HG02870 (cell line): ENCODE measurements around the gene ATG9B.
"Not testable (repeated sequence)": the region's sequence is repeated elsewhere in the genome, so short reads cannot be mapped to it uniquely, and the experiment has no call there.

ENCODE experiments used
- ATAC-seq: cut with Tn5 transposase; IDR thresholded peaks from one replicate; pipeline ENCODE4 v1.9.1; 2021; ENCODE audit warnings: mild to moderate bottlenecking, moderate library complexity; ENCODE audit not compliant: unreplicated experiment

ATG9B gene

DNA sequence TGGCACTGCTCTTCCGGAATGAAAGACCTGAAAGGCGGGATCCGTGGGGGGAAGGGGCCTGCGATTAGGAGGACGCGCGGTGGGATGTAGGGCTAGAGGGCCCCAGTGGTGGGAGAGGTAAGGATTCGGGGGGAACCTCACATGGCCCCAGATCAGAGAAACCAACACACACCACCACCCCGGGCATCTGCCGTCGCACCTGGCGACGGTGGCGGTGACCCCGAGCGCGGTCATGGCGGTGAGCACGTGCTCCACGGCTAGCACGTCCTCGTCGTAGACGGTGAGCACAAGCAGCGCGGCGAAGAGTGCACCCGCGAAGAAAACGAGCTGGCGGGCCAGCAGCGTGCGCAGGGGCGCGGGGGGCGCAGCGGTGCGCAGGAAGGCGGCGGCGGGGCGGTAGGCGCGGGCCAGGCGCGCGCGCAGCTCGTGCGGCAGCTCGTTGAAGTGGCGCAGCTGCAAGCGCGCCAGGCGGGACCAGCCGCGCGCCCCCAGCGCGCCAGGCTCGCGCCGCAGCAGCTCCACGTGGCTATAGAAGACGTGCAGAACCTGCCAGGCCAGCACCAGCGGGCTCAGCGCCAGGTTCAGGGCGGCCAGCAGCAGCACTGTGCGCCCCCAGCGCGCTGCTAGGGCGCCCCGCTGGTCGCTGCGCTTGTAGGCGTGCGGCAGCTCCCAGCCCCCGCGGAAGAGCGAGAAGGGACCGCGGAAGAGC is 5.7 kb downstream of the ATG9B start:
- ATAC-seq: no peak

DNA sequence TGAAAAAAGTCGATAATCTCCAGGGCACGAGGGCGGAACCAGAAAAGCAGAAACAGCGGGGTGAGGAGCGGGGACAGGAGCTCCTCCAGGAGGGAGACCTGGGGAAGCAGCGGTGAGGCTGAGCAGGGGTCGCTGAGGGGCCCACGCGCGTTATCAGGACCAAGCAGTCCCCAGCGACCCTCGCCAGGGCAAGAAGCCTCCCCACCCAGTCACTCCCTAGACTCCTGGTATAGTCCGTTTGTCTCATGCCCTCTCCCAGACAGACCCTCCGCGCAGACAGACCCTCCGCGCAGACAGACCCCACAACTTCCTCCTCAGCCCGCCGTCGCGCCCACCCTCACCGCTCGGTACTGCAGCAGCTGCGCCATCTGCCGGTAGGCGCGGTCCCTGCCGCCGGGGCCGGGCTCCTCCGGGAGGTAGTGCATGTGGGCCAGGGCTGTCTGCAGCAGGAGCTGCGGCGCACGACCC is 6.3 kb downstream of the ATG9B start:
- ATAC-seq: peak; percentile 42

DNA sequence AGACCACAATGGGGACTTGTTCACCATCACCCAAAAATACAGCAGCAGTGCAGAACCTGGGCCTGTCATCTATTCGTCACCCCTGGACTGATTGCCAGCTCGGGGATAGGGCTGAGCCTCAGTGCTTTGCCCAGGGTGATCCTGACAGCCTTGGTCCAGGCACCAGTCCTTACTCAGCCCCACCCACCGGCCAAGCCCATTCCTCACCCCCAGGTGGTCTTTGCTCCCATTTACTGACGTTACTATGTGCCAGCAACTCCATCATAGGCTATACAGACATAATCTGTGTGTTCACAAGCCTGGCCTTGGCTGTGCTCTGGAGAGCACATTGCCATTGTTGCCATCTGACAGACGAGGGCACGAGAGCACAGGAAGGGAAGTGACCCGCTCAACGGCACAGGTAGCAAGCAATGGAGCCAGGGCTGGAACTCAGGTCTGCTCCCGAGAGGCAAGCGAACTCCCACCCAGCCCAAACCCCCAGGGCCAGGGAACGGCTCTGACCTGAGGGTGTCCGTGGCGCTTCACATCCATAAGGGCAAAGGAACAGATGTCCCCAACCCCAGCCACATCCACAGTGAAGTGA is 6.8 kb downstream of the ATG9B start:
- ATAC-seq: no peak

DNA sequence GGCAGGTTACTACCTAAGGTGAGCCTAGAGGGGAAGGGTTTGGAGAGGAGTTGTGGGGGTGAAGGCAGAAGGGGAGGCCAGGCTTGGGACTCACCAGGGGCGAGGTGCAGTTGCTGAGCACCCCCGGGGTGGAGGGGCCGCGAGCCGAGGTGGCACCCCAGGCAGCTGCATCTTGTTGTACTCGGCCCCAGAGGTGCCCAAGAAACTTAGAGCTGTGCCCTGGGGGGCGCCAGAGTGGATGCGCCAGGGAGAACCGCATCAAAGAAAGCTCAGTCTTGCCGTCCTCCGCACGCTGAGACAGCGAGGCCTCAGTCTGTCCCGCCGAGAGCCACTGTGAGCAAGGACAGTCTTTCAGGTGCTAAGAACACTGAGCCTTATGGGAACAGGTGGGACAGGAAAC is 7.4 kb downstream of the ATG9B start:
- ATAC-seq: no peak

DNA sequence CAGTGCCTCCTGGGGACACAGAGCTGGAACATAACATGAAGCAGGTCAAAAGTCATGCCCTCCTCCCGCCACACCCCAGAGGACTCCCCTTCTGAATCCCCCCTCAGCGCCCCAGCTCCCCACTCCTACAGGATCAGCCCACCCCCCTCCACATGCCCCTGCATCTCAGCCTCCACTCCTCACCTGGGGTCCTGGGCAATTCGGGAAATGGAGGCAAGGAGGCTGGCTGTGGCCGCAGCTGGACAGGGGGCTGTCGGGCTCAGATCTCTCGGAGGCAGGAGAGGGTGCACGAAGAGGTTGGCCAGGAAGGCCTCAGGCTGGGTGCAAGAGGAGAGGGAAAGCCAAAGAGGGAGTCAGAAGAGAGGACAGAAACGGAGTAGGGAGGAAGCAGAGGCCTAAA is 7.8 kb downstream of the ATG9B start:
- no peak for ATAC-seq

DNA sequence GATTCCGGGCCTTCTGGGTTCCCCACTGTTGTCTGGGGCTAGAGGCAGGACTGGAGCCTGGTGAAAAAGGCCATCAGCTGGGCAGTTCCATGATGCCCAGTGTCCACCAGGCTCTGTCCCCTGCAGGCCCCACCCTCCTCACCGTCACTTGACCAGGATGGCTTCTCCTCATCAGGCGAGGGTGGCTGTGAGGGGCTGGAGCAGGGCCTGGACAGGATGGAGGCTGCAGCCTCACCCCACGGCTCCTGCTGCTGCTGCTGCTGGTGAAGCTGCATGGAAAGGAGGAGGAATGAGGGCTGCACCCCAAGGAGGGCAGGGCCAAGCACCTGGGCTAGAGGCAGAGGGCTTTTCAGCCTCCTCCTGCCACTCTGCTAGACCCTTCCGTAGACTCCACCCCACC is 8.3 kb downstream of the ATG9B start:
- ATAC-seq: no peak

DNA sequence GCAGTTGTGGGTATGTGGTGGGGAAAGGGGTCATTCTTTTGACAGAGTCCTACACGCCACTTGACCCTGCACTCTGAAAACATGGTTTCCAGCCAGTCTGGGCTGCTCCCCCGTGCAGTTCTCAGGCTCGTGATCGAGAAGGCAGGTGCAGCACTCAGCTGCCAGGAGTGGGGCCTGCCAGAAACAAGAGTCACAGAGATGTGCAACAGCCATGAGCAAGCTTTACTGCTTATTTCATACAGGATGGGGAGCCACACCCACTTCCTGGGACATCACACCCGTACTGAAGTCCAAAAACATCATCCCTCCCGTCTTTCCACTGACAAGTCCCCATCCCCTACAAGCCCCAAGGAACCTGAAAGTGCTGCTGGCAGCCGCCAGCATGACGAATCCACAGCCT is 9.3 kb downstream of the ATG9B start:
- no peak for ATAC-seq

DNA sequence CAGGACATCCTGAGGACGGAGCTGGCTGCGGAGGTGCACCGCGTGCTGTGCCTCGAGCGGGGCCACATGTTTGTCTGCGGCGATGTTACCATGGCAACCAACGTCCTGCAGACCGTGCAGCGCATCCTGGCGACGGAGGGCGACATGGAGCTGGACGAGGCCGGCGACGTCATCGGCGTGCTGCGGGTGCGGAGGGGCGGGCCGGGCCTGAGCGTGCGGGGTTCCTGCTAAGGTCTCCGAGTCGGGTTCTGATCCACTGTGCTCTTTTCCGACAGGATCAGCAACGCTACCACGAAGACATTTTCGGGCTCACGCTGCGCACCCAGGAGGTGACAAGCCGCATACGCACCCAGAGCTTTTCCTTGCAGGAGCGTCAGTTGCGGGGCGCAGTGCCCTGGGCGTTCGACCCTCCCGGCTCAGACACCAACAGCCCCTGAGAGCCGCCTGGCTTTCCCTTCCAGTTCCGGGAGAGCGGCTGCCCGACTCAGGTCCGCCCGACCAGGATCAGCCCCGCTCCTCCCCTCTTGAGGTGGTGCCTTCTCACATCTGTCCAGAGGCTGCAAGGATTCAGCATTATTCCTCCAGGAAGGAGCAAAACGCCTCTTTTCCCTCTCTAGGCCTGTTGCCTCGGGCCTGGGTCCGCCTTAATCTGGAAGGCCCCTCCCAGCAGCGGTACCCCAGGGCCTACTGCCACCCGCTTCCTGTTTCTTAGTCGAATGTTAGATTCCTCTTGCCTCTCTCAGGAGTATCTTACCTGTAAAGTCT is 10.4 kb downstream of the ATG9B start:
- ATAC-seq: no peak

DNA sequence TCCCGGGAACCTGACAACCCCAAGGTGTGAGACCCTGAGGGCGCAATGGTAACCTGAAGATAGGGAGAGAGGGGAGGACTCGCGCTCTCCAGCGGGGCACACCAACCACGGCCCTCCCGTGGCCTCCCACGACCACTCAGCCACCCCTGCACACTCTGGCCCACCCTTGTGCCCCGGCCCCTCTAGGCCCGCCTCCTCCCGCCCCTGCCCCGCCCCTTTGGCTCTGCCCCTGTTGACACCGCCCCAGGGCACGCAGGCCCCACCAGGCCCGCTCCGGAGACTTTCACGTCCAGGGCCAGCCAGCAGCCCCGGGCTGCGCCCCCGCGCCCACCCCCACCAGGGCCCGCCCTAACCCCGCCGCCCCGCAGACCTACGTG is 10.9 kb downstream of the ATG9B start:
- ATAC-seq: no peak

DNA sequence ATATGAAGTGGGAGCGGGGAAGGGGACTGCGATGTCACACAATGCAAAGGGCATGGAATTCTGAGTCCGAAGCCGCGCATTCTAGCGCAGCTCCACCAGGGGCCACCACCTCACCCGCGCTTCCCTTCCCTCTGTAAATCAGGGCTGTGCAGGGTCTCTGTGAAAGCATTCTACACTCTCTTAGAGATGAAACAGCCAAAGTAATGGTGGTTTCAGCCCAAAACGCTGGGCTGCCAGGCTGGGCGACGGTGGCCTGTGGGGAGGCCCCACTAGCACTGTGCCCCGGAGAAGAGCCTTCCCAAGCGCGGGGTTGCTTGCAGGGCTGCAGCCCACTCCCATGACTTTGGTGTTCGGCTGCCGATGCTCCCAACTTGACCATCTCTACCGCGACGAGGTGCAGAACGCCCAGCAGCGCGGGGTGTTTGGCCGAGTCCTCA is 11.4 kb downstream of the ATG9B start:
- no peak for ATAC-seq

DNA sequence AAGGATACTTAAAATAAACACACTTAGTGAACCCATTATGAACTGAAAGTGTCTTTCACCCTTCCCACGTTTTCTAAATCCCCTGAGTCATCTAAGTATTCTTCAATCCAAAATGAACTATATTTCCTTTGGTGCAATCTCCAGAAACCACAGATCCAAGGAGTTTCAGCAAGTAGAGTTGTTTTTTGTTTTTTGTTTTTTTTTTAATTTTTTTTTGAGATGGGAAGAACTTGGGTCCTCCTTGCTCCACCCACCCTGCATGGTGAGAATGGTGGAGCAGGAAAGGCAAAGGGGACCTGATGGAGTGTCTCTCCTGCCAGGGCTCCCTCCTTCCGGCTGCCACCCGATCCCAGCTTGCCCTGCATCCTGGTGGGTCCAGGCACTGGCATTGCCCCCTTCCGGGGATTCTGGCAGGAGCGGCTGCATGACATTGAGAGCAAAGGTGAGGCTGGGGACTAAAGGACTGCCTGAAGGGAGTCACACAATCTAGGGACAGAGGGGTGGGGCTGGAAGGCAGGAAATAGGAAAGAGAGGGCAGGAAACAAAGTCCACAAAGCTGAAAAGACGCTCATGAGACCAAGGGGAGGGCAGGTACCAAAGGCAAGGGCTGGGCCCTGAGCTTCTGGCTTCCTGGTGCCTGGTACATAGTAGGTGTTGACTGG is 12.1 kb downstream of the ATG9B start:
- ATAC-seq: no peak

DNA sequence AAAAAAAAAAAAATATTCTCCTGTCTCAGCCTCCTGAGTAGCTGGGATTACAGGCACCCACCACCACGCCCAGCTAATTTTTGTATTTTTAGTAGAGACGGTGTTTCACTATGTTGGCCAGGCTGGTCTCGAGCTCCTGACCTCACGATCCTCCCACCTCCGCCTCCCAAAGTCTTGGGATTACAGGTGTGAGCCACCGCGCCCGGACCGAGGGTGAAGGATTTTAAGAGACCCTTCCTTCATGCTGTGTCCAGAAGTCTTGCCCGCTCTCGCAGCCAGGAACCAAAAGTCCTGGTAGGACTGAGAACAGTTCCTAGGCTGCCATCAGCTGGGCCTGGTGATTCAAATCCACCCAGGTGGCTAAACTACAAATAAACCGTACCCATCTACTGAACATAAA is 12.7 kb downstream of the ATG9B start:
- ATAC-seq: not testable (repeated sequence)

DNA sequence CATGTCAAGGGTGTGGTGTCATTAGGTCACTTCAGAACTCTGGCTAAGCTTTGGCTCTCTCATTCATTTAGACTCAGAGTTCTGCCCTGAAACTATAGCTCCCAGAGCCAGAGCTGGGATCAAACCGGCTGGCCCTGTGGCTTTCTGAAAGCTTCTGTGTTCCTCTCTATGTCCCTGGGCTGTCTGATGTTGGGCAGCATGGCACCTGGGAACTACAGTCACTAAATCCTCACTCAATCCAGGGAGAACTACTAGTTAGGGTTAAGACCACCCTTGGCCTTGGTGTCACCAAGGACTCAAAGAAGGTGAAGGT is 13.2 kb downstream of the ATG9B start:
- ATAC-seq: no peak

DNA sequence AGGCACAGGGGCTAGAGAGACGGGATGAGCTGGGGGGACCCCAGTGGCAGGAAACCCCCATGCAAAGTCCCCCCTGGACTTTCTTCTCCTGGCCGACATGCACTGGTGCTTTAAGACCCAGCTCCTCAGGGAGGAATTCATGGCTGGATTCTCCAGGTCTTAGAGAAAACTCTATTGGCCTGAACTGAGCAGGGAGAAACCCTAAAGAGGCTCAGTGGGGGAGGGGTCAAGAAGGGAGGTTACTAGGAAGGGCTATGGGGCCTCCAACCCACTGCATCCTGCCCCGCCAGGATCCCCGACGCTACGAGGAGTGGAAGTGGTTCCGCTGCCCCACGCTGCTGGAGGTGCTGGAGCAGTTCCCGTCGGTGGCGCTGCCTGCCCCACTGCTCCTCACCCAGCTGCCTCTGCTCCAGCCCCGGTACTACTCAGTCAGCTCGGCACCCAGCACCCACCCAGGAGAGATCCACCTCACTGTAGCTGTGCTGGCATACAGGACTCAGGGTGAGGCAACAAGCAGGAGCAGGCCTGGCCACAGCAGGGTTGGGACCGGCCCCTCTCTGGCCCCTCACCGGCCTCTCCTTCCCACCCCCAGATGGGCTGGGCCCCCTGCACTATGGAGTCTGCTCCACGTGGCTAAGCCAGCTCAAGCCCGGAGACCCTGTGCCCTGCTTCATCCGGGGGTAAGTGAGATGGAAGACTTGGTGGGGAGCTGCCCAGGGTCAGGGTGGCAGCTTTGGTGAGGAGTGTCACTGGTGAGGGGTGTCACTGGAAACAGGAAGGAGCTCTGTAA is 13.8 kb downstream of the ATG9B start:
- ATAC-seq: no peak

DNA sequence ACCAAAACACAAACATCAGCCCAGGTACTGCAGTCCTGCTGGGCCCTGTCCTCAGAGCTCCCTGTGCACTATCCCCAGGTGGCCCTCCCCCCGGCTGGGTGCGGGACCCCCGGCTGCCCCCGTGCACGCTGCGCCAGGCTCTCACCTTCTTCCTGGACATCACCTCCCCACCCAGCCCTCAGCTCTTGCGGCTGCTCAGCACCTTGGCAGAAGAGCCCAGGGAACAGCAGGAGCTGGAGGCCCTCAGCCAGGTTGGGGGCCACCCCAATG is 14.3 kb downstream of the ATG9B start:
- no peak for ATAC-seq

DNA sequence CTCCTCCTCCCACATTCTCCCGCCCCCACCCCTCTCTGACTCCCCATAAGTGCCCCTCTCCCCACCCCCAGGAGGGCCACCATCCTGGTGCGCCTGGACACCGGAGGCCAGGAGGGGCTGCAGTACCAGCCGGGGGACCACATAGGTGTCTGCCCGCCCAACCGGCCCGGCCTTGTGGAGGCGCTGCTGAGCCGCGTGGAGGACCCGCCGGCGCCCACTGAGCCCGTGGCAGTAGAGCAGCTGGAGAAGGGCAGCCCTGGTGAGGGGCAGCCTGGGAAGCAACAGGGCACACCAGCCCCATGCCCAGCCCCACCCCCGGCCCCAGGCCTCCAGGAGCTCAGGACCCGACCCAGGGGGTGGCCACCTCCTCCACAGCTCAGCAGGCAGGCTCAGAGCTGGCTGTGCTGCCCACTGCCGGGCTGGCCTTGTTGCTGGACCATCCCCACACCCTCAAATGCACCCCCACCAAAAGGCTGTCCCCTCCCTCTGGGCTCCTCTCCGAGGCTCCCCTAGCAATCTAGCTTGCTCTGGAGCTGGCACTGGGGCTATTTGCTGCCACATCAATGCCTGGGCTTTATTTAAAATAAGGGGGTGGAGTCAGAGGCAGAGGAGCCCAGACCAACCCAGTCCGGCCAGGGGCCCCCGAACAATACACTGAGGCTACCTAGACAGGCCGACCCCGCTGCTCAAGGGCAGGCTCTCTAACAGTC is 14.8 kb downstream of the ATG9B start:
- no peak for ATAC-seq

DNA sequence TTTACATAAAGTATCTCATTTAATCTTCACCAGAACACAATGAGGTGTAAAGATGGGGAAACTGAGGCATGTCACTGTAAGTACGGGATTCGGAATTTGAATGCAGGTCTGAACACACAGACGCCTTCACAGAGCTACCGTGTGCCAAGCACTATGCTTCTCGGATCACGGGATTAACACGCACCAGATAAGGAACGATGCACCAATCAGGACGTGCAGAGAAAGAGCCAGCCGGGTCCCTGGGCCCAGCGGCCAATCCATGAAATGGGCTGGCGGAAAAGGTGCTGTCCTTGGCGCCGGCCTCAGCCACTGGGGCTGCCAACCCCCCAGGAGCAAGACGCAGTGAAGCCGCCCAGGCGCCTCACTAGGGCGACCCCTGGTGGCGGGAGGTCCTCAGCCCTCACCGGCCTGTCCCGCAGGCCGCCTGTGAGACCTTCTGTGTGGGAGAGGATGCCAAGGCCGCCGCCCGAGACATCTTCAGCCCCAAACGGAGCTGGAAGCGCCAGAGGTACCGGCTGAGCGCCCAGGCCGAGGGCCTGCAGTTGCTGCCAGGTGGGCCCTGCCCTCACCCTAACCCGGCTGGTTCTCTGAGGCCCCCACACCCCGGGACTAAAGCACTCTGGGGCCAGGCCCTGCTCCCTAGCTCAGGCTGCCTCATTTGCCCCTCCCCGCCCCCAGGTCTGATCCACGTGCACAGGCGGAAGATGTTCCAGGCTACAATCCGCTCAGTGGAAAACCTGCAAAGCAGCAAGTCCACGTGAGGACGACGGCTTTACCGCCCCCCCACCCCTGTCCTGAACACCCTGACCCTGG is 15.6 kb downstream of the ATG9B start:
- no peak for ATAC-seq

DNA sequence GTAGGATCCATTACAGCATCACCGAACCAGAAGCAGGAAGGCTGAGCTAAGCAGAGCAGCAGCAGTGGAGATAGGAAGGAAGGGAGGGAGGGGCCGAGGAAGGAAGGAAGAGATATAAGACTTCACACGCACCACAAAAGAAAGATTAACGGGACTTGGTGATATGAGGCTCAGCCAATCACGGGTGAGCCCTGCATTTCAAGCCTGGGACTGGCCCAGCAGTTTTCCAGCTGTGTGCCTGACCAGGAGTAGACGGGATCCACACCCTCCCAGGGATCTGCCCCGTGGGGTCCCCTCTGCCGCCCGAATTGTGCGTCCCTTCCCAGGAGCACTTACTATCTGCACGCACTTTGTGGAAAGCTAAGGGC is 16.2 kb downstream of the ATG9B start:
- ATAC-seq: no peak

DNA sequence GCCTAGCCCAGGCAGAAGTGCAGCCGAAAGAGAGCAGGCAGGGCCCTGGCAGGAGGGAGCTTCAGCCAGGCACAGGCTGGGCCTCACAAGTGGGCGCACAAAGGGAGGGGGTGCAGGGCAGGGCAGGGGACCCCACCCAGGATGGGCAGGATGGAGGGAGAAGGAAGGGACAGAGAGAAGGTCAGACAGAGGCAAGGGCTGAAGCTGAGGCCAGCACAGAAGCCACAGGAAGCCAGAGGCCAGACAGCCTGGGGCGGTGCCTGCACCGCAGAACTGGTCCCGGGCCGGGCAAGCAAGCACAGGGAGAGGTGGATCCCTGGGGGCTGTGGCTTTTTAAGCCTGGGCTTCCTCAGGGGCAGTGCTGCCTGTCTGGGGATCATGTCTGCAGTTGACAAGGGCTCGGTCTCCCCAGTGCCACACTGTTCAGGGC is 16.8 kb downstream of the ATG9B start:
- no peak for ATAC-seq
